Breast epithelium (tissue), 4 donors: ENCODE measurements around the gene DMRT1. TPM values are rescaled to one million over a fixed set of nuclear protein-coding genes. Genes with fewer than 3 reads are reported as not detected.

ENCODE experiments used
- DNase-seq, 2 donors: peaks; one replicate each; pipeline ENCODE4 v3.0.0-alpha.2; 2019; ENCODE audit warnings: low spot score in 2 of 2
- H3K27ac ChIP-seq, 2 donors: fragments of 200-600 bp; sonication (generic) in 1 of 2; one replicate each; pipeline ENCODE4 v1.5.1; 2016 to 2019; ENCODE audit warnings: mild to moderate bottlenecking in 1 of 2
- H3K27me3 ChIP-seq, 2 donors: fragments of 200-600 bp; sonication (generic) in 1 of 2; one replicate each; pipeline versions ENCODE4 v1.5.1 to v1.6.0; 2017 to 2019; ENCODE audit warnings: control low read depth in 1 of 2, mild to moderate bottlenecking in 1 of 2
- H3K36me3 ChIP-seq: fragments of 200-600 bp; one replicate; pipeline ENCODE4 v1.5.1; 2019
- H3K4me1 ChIP-seq, 2 donors: fragments of 200-600 bp; sonication (generic); one replicate each; pipeline ENCODE4 v1.5.1; 2016 to 2019; ENCODE audit warnings: control low read depth in 1 of 2
- H3K4me3 ChIP-seq, 3 donors: fragments of 200-600 bp; sonication (generic); 1 replicate in 2 of 3; 2 replicates in 1 of 3; pipeline ENCODE4 v1.5.1; 2016 to 2019; ENCODE audit warnings: mild to moderate bottlenecking in 3 of 3, moderate library complexity in 2 of 3
- H3K9me3 ChIP-seq, 2 donors: fragments of 200-600 bp; sonication (generic) in 1 of 2; one replicate each; pipeline ENCODE4 v1.5.1; 2016 to 2019; ENCODE audit warnings: control low read depth in 1 of 2
- CTCF ChIP-seq, 3 donors: fragments of 450-650 bp; IDR thresholded peaks; one replicate each; pipeline ENCODE4 v1.5.1; 2016 to 2017; ENCODE audit warnings: antibody characterized with exemption in 3 of 3, mild to moderate bottlenecking in 3 of 3, moderate library complexity in 3 of 3
- POLR2A ChIP-seq: fragments of 450-650 bp; IDR thresholded peaks from one replicate; pipeline ENCODE4 v1.6.1; 2016; ENCODE audit warnings: antibody characterized with exemption, mild to moderate bottlenecking, moderate library complexity
- POLR2AphosphoS5 ChIP-seq, 3 donors: sonication (generic); formaldehyde crosslinking; IDR thresholded peaks; one replicate each; pipeline ENCODE4 v1.6.1; 2017; ENCODE audit warnings: antibody characterized with exemption in 3 of 3
- intact Hi-C: fragments of 100-400 bp; cut with DNase I; formaldehyde crosslinking; loops from one replicate; pipeline ENCODE4 v1.15.1; 2023; ENCODE audit warnings: low total_unique reads
- total RNA-seq, 3 donors: library from RNA; depleted of rRNA; stranded (reverse); fragments of >200 nt; gene quantifications; one replicate each; pipeline ENCODE4 v1.1.0, GENCODE V29; 2016

The DMRT1 gene
- total RNA-seq = not detected

- Histone ChIP-seq H3K4me3 (peak within 1 kb of the TSS in 2 of 3 donors; percentile 21 to 40), H3K27ac (no peak within 1 kb of the TSS), H3K36me3 (no peaks in the 10 kb centered on the region), H3K4me1 (no peaks in the 10 kb centered on the region), H3K27me3 (peaks cover 14 to 54% of the 10 kb centered on the region in 2 donors), H3K9me3 (no peaks in the 10 kb centered on the region)
- DNase-seq = no peak
- intact Hi-C loops = no loop called here
- no peak for TF ChIP-seq CTCF (IDR thresholded peaks at IDR 0.05)
Observed at GRCh38 chr9:841371-842209, at the start of gene DMRT1. TSS of gene DMRT1 (plus strand) at chr9:841697. CDS start at chr9:841839, 142 bp downstream.

- Histone ChIP-seq H3K9me3 (no peaks in the 10 kb centered on the region), H3K27me3 (no peaks in the 10 kb centered on the region), H3K4me1 (no peaks in the 10 kb centered on the region), H3K4me3 (no peak overlapping the region), H3K27ac (no peak overlapping the region), H3K36me3 (no peaks in the 10 kb centered on the region)
- DNase-seq = no peak
- intact Hi-C loops = no loop called here
- TF ChIP-seq POLR2AphosphoS5 (IDR thresholded peaks at IDR 0.05) (no peak), CTCF (IDR thresholded peaks at IDR 0.05) (no peak), POLR2A (no peak)
Observed at GRCh38 chr9:792331-793260, 48.9 kb upstream of the DMRT1 start.

GRCh38 chr9:794386-794785, 47.1 kb upstream of the DMRT1 start:
- intact Hi-C loops = no loop called here

GRCh38 chr9:795869-796268, 45.6 kb upstream of the DMRT1 start:
- DNase-seq = no peak
- H3K9me3 ChIP-seq = no peaks in the 10 kb centered on the region
- H3K36me3 ChIP-seq = no peaks in the 10 kb centered on the region
- intact Hi-C loops = no loop called here
- no peak overlapping the region for H3K27ac ChIP-seq
- TF ChIP-seq CTCF (IDR thresholded peaks at IDR 0.05) (no peak), POLR2A (no peak), POLR2AphosphoS5 (IDR thresholded peaks at IDR 0.05) (no peak)
- no peaks in the 10 kb centered on the region for H3K4me1 ChIP-seq
- no peaks in the 10 kb centered on the region for H3K27me3 ChIP-seq
- H3K4me3 ChIP-seq = no peak overlapping the region

More at GRCh38 chr9:794386-794785, 47.1 kb upstream of the DMRT1 start:
- DNase-seq = no peak
- H3K9me3 ChIP-seq = no peaks in the 10 kb centered on the region
- H3K36me3 ChIP-seq = no peaks in the 10 kb centered on the region
- no peaks in the 10 kb centered on the region for H3K4me1 ChIP-seq
- no peaks in the 10 kb centered on the region for H3K27me3 ChIP-seq
- TF ChIP-seq POLR2AphosphoS5 (IDR thresholded peaks at IDR 0.05) (no peak), CTCF (IDR thresholded peaks at IDR 0.05) (no peak), POLR2A (no peak)
- H3K27ac ChIP-seq = no peak overlapping the region
- H3K4me3 ChIP-seq = no peak overlapping the region
